ENCODE data around the gene SEPTIN3.

Gene SEPTIN3

DNA sequence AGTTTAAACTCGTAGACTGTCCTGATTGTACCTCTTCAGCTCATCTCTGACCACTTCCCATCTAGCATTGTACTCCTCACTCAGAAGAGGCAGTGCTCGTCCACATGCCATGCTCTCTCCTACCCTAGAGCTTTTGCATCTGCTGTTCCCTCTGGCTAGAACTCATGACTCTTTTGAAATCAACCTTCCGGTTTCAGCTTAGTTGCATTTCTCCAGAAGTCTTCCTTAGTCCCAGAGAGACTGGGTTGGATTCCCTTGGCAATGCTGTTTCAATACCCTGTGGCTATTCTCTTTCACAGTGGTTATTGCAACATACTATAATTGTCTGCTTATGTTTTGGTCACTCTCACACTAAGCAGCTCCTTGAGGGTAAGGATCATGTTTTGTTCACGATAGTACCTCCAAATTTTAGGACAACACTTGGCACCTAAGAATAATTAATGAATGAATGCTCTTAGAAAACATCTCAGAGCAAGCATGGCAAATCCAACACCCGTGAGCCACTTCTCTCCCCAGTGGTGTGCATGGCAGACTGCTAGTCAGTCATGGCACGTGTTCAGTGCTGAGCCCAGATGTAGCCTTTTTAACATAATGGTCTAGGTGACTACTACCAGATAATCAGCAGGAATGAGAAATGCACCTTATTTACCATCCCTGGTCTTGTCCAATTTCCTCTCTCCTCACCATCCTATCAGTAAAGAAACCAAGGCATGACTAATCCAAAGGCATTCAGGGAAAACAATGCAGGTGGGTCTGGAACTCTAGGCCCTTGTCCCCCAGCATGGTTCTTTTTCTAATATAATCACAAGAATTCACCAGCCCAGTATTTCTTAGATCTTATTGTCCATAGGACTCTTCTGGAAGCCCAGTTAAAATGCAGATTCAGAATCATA is 14.5 kb downstream of the SEPTIN3 start:
- no peak for TF ChIP-seq CTCF (conservative IDR thresholded peaks at IDR 0.05; ENCODE audit: low read depth, low read length)
- no peak for DNase-seq (ENCODE audit: low read depth)
- no peak overlapping the region for H3K4me3 ChIP-seq (ENCODE audit: low read length)

DNA sequence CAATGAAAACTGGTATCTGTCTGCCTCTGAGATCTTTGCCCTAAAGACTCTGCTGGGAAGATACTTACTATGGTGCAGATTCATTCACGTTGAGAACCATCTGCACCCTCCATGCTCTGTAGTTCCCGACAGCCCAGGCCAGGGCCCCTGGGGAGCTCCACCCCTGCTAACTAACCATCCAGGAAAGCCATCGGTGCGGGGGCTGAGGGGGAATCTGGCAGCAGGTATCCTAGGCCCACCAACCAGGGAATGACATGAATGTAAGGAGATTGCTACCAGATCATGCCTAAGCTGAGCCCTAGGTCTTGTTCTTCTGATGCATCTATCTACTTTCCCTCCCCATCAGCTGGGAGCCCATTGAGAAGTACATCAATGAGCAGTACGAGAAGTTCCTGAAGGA is 18.0 kb downstream of the SEPTIN3 start:
- TF ChIP-seq CTCF (conservative IDR thresholded peaks at IDR 0.05; ENCODE audit: low read depth, low read length), result no peak
- DNase-seq (ENCODE audit: low read depth), result no peak
- no peak overlapping the region for H3K4me3 ChIP-seq (ENCODE audit: low read length)

GRCh38 chr22:41989246-41989645 is 20.0 kb downstream of the SEPTIN3 start:
- TF ChIP-seq CTCF (conservative IDR thresholded peaks at IDR 0.05; ENCODE audit: low read depth, low read length), result no peak
- H3K4me3 ChIP-seq (ENCODE audit: low read length), result no peak overlapping the region
- DNase-seq (ENCODE audit: low read depth), result no peak

- no peak for TF ChIP-seq CTCF (conservative IDR thresholded peaks at IDR 0.05; ENCODE audit: low read depth, low read length)
- H3K4me3 ChIP-seq (ENCODE audit: low read length), result no peak overlapping the region
- DNase-seq (ENCODE audit: low read depth), result no peak
Observed at GRCh38 chr22:41991111-41991510, 21.9 kb downstream of the SEPTIN3 start.

GRCh38 chr22:41992496-41992895 is 23.3 kb downstream of the SEPTIN3 start:
- no peak overlapping the region for H3K4me3 ChIP-seq (ENCODE audit: low read length)
- no peak for DNase-seq (ENCODE audit: low read depth)
- no peak for TF ChIP-seq CTCF (conservative IDR thresholded peaks at IDR 0.05; ENCODE audit: low read depth, low read length)

DNA sequence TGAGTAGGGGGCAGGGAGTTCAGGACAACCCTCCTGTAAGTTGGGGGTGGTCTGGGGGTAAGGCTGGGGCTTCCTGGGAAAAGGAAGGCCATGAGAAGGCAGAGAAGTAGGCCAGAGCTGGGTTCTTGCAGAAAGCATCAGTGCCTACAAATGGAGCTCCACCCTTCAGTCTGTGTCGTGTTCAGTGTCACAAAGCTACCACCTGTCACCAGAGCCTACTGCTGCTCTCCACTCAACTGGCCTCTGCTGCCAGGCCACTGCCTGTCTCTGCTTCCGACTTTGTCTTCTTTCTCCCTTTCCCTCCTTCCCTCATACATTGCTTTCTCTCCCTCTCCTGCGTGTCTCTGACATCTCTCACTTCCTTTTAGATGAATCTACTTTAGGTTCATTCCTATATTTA is 26.0 kb downstream of the SEPTIN3 start:
- DNase-seq (ENCODE audit: low read depth), result no peak
- no peak for TF ChIP-seq CTCF (conservative IDR thresholded peaks at IDR 0.05; ENCODE audit: low read depth, low read length)
- H3K4me3 ChIP-seq (ENCODE audit: low read length), result no peak overlapping the region

GRCh38 chr22:41996826-41997225 is 27.6 kb downstream of the SEPTIN3 start:
- no peak for DNase-seq (ENCODE audit: low read depth)
- H3K4me3 ChIP-seq (ENCODE audit: low read length), result no peak overlapping the region
- no peak for TF ChIP-seq CTCF (conservative IDR thresholded peaks at IDR 0.05; ENCODE audit: low read depth, low read length)

Data from retinal pigment epithelial cell (primary cell).